IMR-90 (cell line): ENCODE measurements around the gene NF2. TPM values are rescaled to one million over a fixed set of nuclear protein-coding genes. Genes with fewer than 3 reads are reported as not detected.

Experiments
- ATAC-seq: fragments of 200-7000 bp; cut with Tn5 transposase; 2 replicates; pipeline ENCODE4 v1.9.1; 2020; ENCODE audit warnings: low read depth, mild to moderate bottlenecking, moderate library complexity
- BruUV-seq: library from RNA; stranded (reverse); fragments of 400-500 nt; replicated peaks from 2 replicates; lab custom pipeline; 2021; lab: Mats Ljungman, UMichigan
- CTCF ChIA-PET: fragments of 300-600 bp; formaldehyde crosslinking; extraction: SDS; loops from one replicate; lab custom pipeline; 2021; ENCODE audit warnings: antibody characterized with exemption; lab: Yijun Ruan, JAX
- POLR2A ChIA-PET: fragments of 300-600 bp; sonication (Branson Sonifier 250); formaldehyde crosslinking; loops from one replicate; lab custom pipeline; 2022; ENCODE audit warnings: antibody characterized with exemption; ENCODE audit not compliant: unreplicated experiment; lab: Charles Lee
- DNase-seq: peaks from one replicate; pipeline ENCODE4 v3.0.0; 2013
- H2AFZ ChIP-seq: replicated peaks from 2 replicates; pipeline ENCODE3; 2013; ENCODE audit warnings: low read length, mild to moderate bottlenecking; ENCODE audit not compliant: poor library complexity
- H2AK5ac ChIP-seq: 2 replicates; pipeline ENCODE4 v1.6.1; 2013; ENCODE audit warnings: low read depth, low read length, inconsistent platforms
- H2AK9ac ChIP-seq: replicated peaks from 2 replicates; pipeline ENCODE3; 2013; ENCODE audit warnings: mild to moderate bottlenecking, low read depth, low read length, moderate library complexity; ENCODE audit not compliant: poor library complexity
- H2BK120ac ChIP-seq: 2 replicates; pipeline ENCODE4 v1.6.1; 2013; ENCODE audit warnings: low read depth, low read length, inconsistent platforms
- H2BK15ac ChIP-seq: 3 replicates; pipeline ENCODE4 v1.6.1; 2013; ENCODE audit warnings: low read depth, low read length, inconsistent platforms
- H2BK20ac ChIP-seq: 2 replicates; pipeline ENCODE4 v1.6.1; 2013; ENCODE audit warnings: low read depth, mild to moderate bottlenecking, inconsistent platforms, low read length, moderate library complexity
- H2BK5ac ChIP-seq: 2 replicates; pipeline ENCODE4 v1.6.1; 2013; ENCODE audit warnings: mild to moderate bottlenecking, low read depth, low read length, inconsistent platforms; ENCODE audit not compliant: poor library complexity, severe bottlenecking
- H3K14ac ChIP-seq: replicated peaks from 2 replicates; pipeline ENCODE4 v1.6.1; 2013; ENCODE audit warnings: low read depth, low read length, inconsistent platforms
- H3K18ac ChIP-seq: 2 replicates; pipeline ENCODE4 v1.6.1; 2013; ENCODE audit warnings: low read depth, low read length, control low read depth
- H3K23ac ChIP-seq: 2 replicates; pipeline ENCODE4 v1.6.1; 2013; ENCODE audit warnings: low read depth, low read length, inconsistent platforms
- H3K27ac ChIP-seq: 2 replicates; pipeline ENCODE4 v1.5.1; 2013; ENCODE audit warnings: mild to moderate bottlenecking, control low read depth, low read length; ENCODE audit not compliant: insufficient read depth
- H3K27me3 ChIP-seq: 2 replicates; pipeline ENCODE4 v1.6.1; 2013; ENCODE audit warnings: low read length; ENCODE audit not compliant: control insufficient read depth, insufficient read depth
- H3K36me3 ChIP-seq: 2 replicates; pipeline ENCODE4 v1.6.1; 2013; ENCODE audit warnings: low read length, mixed read lengths; ENCODE audit not compliant: control insufficient read depth, insufficient read depth
- H3K4ac ChIP-seq: 2 replicates; pipeline ENCODE4 v1.6.1; 2013; ENCODE audit warnings: low read depth, low read length, inconsistent platforms
- H3K4me1 ChIP-seq: 2 replicates; pipeline ENCODE4 v1.6.1; 2013; ENCODE audit warnings: low read length, mixed read lengths; ENCODE audit not compliant: control insufficient read depth, insufficient read depth
- H3K4me2 ChIP-seq: 2 replicates; pipeline ENCODE4 v1.6.1; 2013; ENCODE audit warnings: low read depth, mild to moderate bottlenecking, control low read depth, low read length, moderate library complexity
- H3K4me3 ChIP-seq: 2 replicates; pipeline ENCODE4 v1.5.1; 2013; ENCODE audit warnings: low read depth, mild to moderate bottlenecking, control low read depth, low read length, moderate library complexity; ENCODE audit not compliant: insufficient read depth
- H3K56ac ChIP-seq: 2 replicates; pipeline ENCODE4 v1.6.1; 2013; ENCODE audit warnings: low read length, inconsistent platforms; ENCODE audit not compliant: insufficient read depth; ENCODE audit errors: extremely low read depth
- H3K79me1 ChIP-seq, 2 experiments: 2 replicates each; pipeline ENCODE4 v1.6.1; 2013; ENCODE audit warnings: low read length in 2 of 2, inconsistent platforms in 1 of 2, low read depth in 1 of 2
- H3K9ac ChIP-seq: 2 replicates; pipeline ENCODE4 v1.6.1; 2013; ENCODE audit warnings: low read depth, low read length, control low read depth
- H3K9me1 ChIP-seq: 2 replicates; pipeline ENCODE4 v1.6.1; 2013; ENCODE audit warnings: low read length, inconsistent platforms; ENCODE audit not compliant: insufficient read depth
- H3K9me3 ChIP-seq: 2 replicates; pipeline ENCODE4 v1.6.1; 2013; ENCODE audit warnings: low read length; ENCODE audit not compliant: control insufficient read depth, insufficient read depth
- H4K20me1 ChIP-seq: 2 replicates; pipeline ENCODE4 v1.6.1; 2013; ENCODE audit warnings: low read length, inconsistent platforms; ENCODE audit not compliant: insufficient read depth
- H4K5ac ChIP-seq: 2 replicates; pipeline ENCODE4 v1.6.1; 2013; ENCODE audit warnings: mild to moderate bottlenecking, low read depth, low read length, control low read depth
- H4K8ac ChIP-seq, 2 experiments: 2 replicates each; pipeline ENCODE4 v1.6.1; 2013; ENCODE audit warnings: low read depth in 2 of 2, low read length in 2 of 2, control low read depth in 1 of 2, inconsistent platforms in 1 of 2
- H4K91ac ChIP-seq: 2 replicates; pipeline ENCODE4 v1.6.1; 2013; ENCODE audit warnings: low read depth, low read length, inconsistent platforms; ENCODE audit not compliant: insufficient read depth
- BHLHE40 ChIP-seq: fragments of 150-350 bp; IDR thresholded peaks from 2 replicates; pipeline ENCODE4 v1.6.1; 2016; ENCODE audit warnings: mild to moderate bottlenecking, low read depth, low read length
- CEBPB ChIP-seq: IDR thresholded peaks from 2 replicates; pipeline ENCODE4 v1.6.1; 2012; ENCODE audit warnings: low read depth, low read length, improper control_type of control experiment
- CHD1 ChIP-seq: IDR thresholded peaks from 2 replicates; pipeline ENCODE4 v1.6.1; 2012; ENCODE audit warnings: low read depth, low read length, improper control_type of control experiment
- CTCF ChIP-seq: conservative IDR thresholded peaks from 2 replicates; pipeline ENCODE4 v1.5.1; 2012; ENCODE audit warnings: mild to moderate bottlenecking, low read depth, low read length, improper control_type of control experiment
- FOS ChIP-seq: fragments of 150-350 bp; IDR thresholded peaks from 2 replicates; pipeline ENCODE4 v1.6.1; 2016; ENCODE audit warnings: low read depth, low read length
- MAFK ChIP-seq: IDR thresholded peaks from 2 replicates; pipeline ENCODE4 v1.6.1; 2012; ENCODE audit warnings: low read depth, low read length, improper control_type of control experiment
- MAZ ChIP-seq: IDR thresholded peaks from 2 replicates; pipeline ENCODE4 v1.6.1; 2012; ENCODE audit warnings: low read depth, mild to moderate bottlenecking, low read length, improper control_type of control experiment, moderate library complexity, borderline replicate concordance
- MXI1 ChIP-seq: IDR thresholded peaks from 2 replicates; pipeline ENCODE4 v1.6.1; 2012; ENCODE audit warnings: low read depth, mild to moderate bottlenecking, low read length, moderate library complexity, borderline replicate concordance
- NFE2L2 ChIP-seq: fragments of 150-350 bp; IDR thresholded peaks from 2 replicates; pipeline ENCODE4 v1.6.1; 2016; ENCODE audit warnings: low read depth, mild to moderate bottlenecking, low read length
- POLR2A ChIP-seq: IDR thresholded peaks from 2 replicates; pipeline ENCODE4 v1.6.1; 2012; ENCODE audit warnings: mild to moderate bottlenecking, low read depth, low read length
- RCOR1 ChIP-seq: IDR thresholded peaks from 2 replicates; pipeline ENCODE4 v1.6.1; 2012; ENCODE audit warnings: mild to moderate bottlenecking, low read length, improper control_type of control experiment; ENCODE audit not compliant: insufficient replicate concordance
- RFX5 ChIP-seq: IDR thresholded peaks from 2 replicates; pipeline ENCODE4 v1.8.0; 2012; ENCODE audit warnings: low read depth, mild to moderate bottlenecking, low read length, moderate library complexity
- SMC3 ChIP-seq: fragments of 150-350 bp; IDR thresholded peaks from 2 replicates; pipeline ENCODE4 v1.6.1; 2016; ENCODE audit warnings: low read depth, mild to moderate bottlenecking, antibody characterized with exemption, low read length, moderate library complexity
- WGBS, 2 experiments: methylation state at CpG; one replicate each; pipeline versions ENCODE4 v1.1.5 to v1.1.7; 2013; ENCODE audit warnings: missing lambda C conversion rate in 2 of 2; ENCODE audit not compliant: insufficient read length in 1 of 2; ENCODE audit errors: extremely low coverage in 2 of 2; 5-methylcytosine and 5-hydroxymethylcytosine counted together
- dilution Hi-C: fragments of 300-500 bp; cut with HindIII; formaldehyde crosslinking; loops from one replicate; pipeline ENCODE4 v1.14.3; 2018; ENCODE audit warnings: low sequenced_read_pairs; ENCODE audit not compliant: unreplicated experiment
- in situ Hi-C: fragments of 300-500 bp; cut with MboI; formaldehyde crosslinking; loops from 3 replicates; pipeline ENCODE4 v1.14.3; 2019; ENCODE audit warnings: low sequenced_read_pairs, inconsistent platforms, mixed read lengths
- intact Hi-C: fragments of 100-400 bp; cut with micrococcal nuclease; formaldehyde crosslinking; loops from 2 replicates; pipeline ENCODE4 v1.10.0; 2022
- polyA plus RNA-seq, 3 experiments: library from polyadenylated mRNA; depleted of rRNA; stranded (reverse); fragments of >200 nt; gene quantifications; 2 replicates each; pipeline ENCODE4 v1.2.3, GENCODE V29; 2012; ENCODE audit warnings: low replicate concordance in 1 of 3
- total RNA-seq: library from RNA; depleted of rRNA; stranded (reverse); fragments of >200 nt; gene quantifications from 2 replicates; pipeline ENCODE4 v1.2.3, GENCODE V29; 2012
- TF ChIP-seq, protein P1 (sequence below): fragments of 150-350 bp; IDR thresholded peaks from 2 replicates; pipeline ENCODE4 v1.6.1; 2017; ENCODE audit warnings: mild to moderate bottlenecking, antibody characterized with exemption, low read length, low read depth
- TF ChIP-seq, protein P2 (sequence below): fragments of 150-350 bp; IDR thresholded peaks from 2 replicates; pipeline ENCODE4 v1.6.1; 2016; ENCODE audit warnings: low read depth, mild to moderate bottlenecking, low read length, moderate library complexity, borderline replicate concordance

Gene NF2
- total and polyA plus RNA-seq, 2 of the 4 experiments (the other 2 are of a cell fraction), result 59.0 to 151 TPM

- no TSS peak for BruUV-seq
- Histone ChIP-seq H3K4me2 (no peak overlapping the region), H3K23ac (no peak overlapping the region), H4K5ac (no peak overlapping the region), H2AK5ac (no peak overlapping the region), H3K4me1 (no peaks in the 10 kb centered on the region), H3K27ac (no peak overlapping the region), H4K8ac (no peak overlapping the region), H2AFZ (no peak overlapping the region), H4K20me1 (no peaks in the 10 kb centered on the region), H3K56ac (no peak overlapping the region), H3K9me3 (no peaks in the 10 kb centered on the region), H2BK5ac (no peak overlapping the region), H3K9ac (no peak overlapping the region), H2BK15ac (no peak overlapping the region), H2AK9ac (no peak overlapping the region), H3K18ac (no peak overlapping the region), H3K4ac (no peak overlapping the region), H3K36me3 (peaks cover 10% of the 10 kb centered on the region), H3K4me3 (no peak overlapping the region), H3K27me3 (no peaks in the 10 kb centered on the region), H2BK20ac (no peak overlapping the region), H3K9me1 (no peaks in the 10 kb centered on the region), H3K79me1 (no peaks in the 10 kb centered on the region), H2BK120ac (no peak overlapping the region), H3K14ac (no peak overlapping the region), H4K91ac (no peak overlapping the region)
- TF ChIP-seq POLR2A, result no peak
- no peak for TF ChIP-seq NFE2L2
- TF ChIP-seq FOS, result no peak
- TF ChIP-seq, protein P1, sequence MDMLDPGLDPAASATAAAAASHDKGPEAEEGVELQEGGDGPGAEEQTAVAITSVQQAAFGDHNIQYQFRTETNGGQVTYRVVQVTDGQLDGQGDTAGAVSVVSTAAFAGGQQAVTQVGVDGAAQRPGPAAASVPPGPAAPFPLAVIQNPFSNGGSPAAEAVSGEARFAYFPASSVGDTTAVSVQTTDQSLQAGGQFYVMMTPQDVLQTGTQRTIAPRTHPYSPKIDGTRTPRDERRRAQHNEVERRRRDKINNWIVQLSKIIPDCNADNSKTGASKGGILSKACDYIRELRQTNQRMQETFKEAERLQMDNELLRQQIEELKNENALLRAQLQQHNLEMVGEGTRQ, result no peak
- no peak for TF ChIP-seq MXI1
- TF ChIP-seq, protein P2, sequence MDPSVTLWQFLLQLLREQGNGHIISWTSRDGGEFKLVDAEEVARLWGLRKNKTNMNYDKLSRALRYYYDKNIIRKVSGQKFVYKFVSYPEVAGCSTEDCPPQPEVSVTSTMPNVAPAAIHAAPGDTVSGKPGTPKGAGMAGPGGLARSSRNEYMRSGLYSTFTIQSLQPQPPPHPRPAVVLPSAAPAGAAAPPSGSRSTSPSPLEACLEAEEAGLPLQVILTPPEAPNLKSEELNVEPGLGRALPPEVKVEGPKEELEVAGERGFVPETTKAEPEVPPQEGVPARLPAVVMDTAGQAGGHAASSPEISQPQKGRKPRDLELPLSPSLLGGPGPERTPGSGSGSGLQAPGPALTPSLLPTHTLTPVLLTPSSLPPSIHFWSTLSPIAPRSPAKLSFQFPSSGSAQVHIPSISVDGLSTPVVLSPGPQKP, result no peak
- TF ChIP-seq CHD1, result no peak
- TF ChIP-seq CEBPB, result no peak
- no peak for TF ChIP-seq RFX5
- no peak for TF ChIP-seq SMC3
- no peak for TF ChIP-seq MAFK
- no peak for TF ChIP-seq RCOR1
- no peak for TF ChIP-seq CTCF
- TF ChIP-seq BHLHE40, result no peak
- no peak for TF ChIP-seq MAZ
- no peak for ATAC-seq
- CTCF ChIA-PET, result no interaction called here
- intact Hi-C loops, result no loop called here
- WGBS, 2 experiments, result no CpG with 5 or more reads among the region's 4 CpGs
- DNase-seq, result no peak
- in situ Hi-C loops, result no loop called here
- dilution Hi-C loops, result no loop called here
- POLR2A ChIA-PET, result no interaction called here
These were observed 51.0 kb downstream of the NF2 start for GRCh38 chr22:29654420-29654819.
